Tibial artery (tissue), 4 donors: ENCODE measurements around the gene MCOLN3.

ENCODE experiments used
- DNase-seq, 2 donors: peaks; one replicate each; pipeline ENCODE4 v3.0.0-alpha.2; 2019
- H3K27ac ChIP-seq, 2 donors: fragments of 200-600 bp; sonication (generic) in 1 of 2; 1 replicate in 1 of 2; 2 replicates in 1 of 2; pipeline ENCODE4 v1.5.1; 2018 to 2019; ENCODE audit warnings: mild to moderate bottlenecking in 1 of 2
- H3K27me3 ChIP-seq, 2 donors: fragments of 200-600 bp; sonication (generic) in 1 of 2; one replicate each; pipeline versions ENCODE4 v1.5.1 to v1.6.0; 2016 to 2019
- H3K36me3 ChIP-seq, 3 donors: fragments of 200-600 bp; sonication (generic) in 2 of 3; one replicate each; pipeline ENCODE4 v1.5.1; 2016 to 2019; ENCODE audit warnings: mild to moderate bottlenecking in 2 of 3
- H3K4me1 ChIP-seq, 4 donors: fragments of 200-600 bp; sonication (generic) in 2 of 4; 1 replicate in 3 of 4; 2 replicates in 1 of 4; pipeline ENCODE4 v1.5.1; 2016 to 2019
- H3K4me3 ChIP-seq, 2 donors: fragments of 200-600 bp; sonication (generic) in 1 of 2; 1 replicate in 1 of 2; 2 replicates in 1 of 2; pipeline ENCODE4 v1.5.1; 2018 to 2019; ENCODE audit warnings: mild to moderate bottlenecking in 2 of 2
- H3K9me3 ChIP-seq, 3 donors: fragments of 200-600 bp; sonication (generic) in 1 of 3; one replicate each; pipeline ENCODE4 v1.5.1; 2016 to 2019
- CTCF ChIP-seq, 2 experiments: fragments of 200-600 bp in 1 of 2; fragments of 450-650 bp in 1 of 2; IDR thresholded peaks; one replicate each; pipeline ENCODE4 v1.5.1; 2017 to 2019; ENCODE audit warnings: antibody characterized with exemption in 2 of 2, mild to moderate bottlenecking in 1 of 2, moderate library complexity in 1 of 2
- intact Hi-C: fragments of 100-400 bp; cut with DNase I; formaldehyde crosslinking; loops from one replicate; pipeline ENCODE4 v1.15.0; 2023; ENCODE audit warnings: low total_unique reads

Gene MCOLN3

GRCh38 chr1:85060038-85060437 is 11.7 kb upstream of the MCOLN3 start:
- no peaks in the 10 kb centered on the region for H3K36me3 ChIP-seq
- no peak overlapping the region for H3K4me3 ChIP-seq
- intact Hi-C loops, result no loop called here
- no peaks in the 10 kb centered on the region for H3K9me3 ChIP-seq
- H3K27ac ChIP-seq, result no peak overlapping the region
- H3K27me3 ChIP-seq, result no peaks in the 10 kb centered on the region
- TF ChIP-seq CTCF (IDR thresholded peaks at IDR 0.05), result no peak
- H3K4me1 ChIP-seq, result peaks cover 0 to 4% (median 2%) of the 10 kb centered on the region in 4 donors
- no peak for DNase-seq

GRCh38 chr1:85059563-85059962 is 11.3 kb upstream of the MCOLN3 start:
- TF ChIP-seq CTCF (IDR thresholded peaks at IDR 0.05), result no peak
- peaks cover 0 to 4% (median 2%) of the 10 kb centered on the region in 4 donors for H3K4me1 ChIP-seq
- H3K27ac ChIP-seq, result no peak overlapping the region
- intact Hi-C loops, result no loop called here
- H3K4me3 ChIP-seq, result no peak overlapping the region
- no peaks in the 10 kb centered on the region for H3K27me3 ChIP-seq
- no peaks in the 10 kb centered on the region for H3K36me3 ChIP-seq
- no peak for DNase-seq
- no peaks in the 10 kb centered on the region for H3K9me3 ChIP-seq

GRCh38 chr1:85058786-85059185 is 10.5 kb upstream of the MCOLN3 start:
- H3K9me3 ChIP-seq, result no peaks in the 10 kb centered on the region
- H3K4me1 ChIP-seq, result peaks cover 0 to 4% (median 2%) of the 10 kb centered on the region in 4 donors
- H3K27me3 ChIP-seq, result no peaks in the 10 kb centered on the region
- no peaks in the 10 kb centered on the region for H3K36me3 ChIP-seq
- no peak overlapping the region for H3K4me3 ChIP-seq
- intact Hi-C loops, result no loop called here
- DNase-seq, result no peak
- H3K27ac ChIP-seq, result no peak overlapping the region
- no peak for TF ChIP-seq CTCF (IDR thresholded peaks at IDR 0.05)

- intact Hi-C loops, result no loop called here
- Histone ChIP-seq H3K4me1 (peaks cover 0 to 4% (median 2%) of the 10 kb centered on the region in 4 donors), H3K36me3 (no peaks in the 10 kb centered on the region), H3K27ac (no peak overlapping the region), H3K4me3 (no peak overlapping the region), H3K9me3 (no peaks in the 10 kb centered on the region), H3K27me3 (no peaks in the 10 kb centered on the region)
- no peak for TF ChIP-seq CTCF (IDR thresholded peaks at IDR 0.05)
- DNase-seq, result no peak
Measured at GRCh38 chr1:85058311-85058710, 10.0 kb upstream of the MCOLN3 start.

- Histone ChIP-seq H3K4me1 (no peaks in the 10 kb centered on the region), H3K36me3 (no peaks in the 10 kb centered on the region), H3K4me3 (no peak overlapping the region), H3K27ac (no peak overlapping the region), H3K27me3 (peaks cover 0 to 7% of the 10 kb centered on the region in 2 donors), H3K9me3 (no peaks in the 10 kb centered on the region)
- DNase-seq, result no peak
- intact Hi-C loops, result no loop called here
- no peak for TF ChIP-seq CTCF (IDR thresholded peaks at IDR 0.05)
Measured at GRCh38 chr1:85054664-85055063, 6.4 kb upstream of the MCOLN3 start.

GRCh38 chr1:85049735-85050166 is 1.5 kb upstream of the MCOLN3 start:
- no peak overlapping the region for H3K4me3 ChIP-seq
- no peaks in the 10 kb centered on the region for H3K36me3 ChIP-seq
- H3K27me3 ChIP-seq, result peaks cover 4 to 35% of the 10 kb centered on the region in 2 donors
- no peak for DNase-seq
- peaks cover 0 to 15% (median 12%) of the 10 kb centered on the region in 4 donors for H3K4me1 ChIP-seq
- intact Hi-C loops, result no loop called here
- H3K9me3 ChIP-seq, result no peaks in the 10 kb centered on the region
- no peak for TF ChIP-seq CTCF (IDR thresholded peaks at IDR 0.05)
- no peak overlapping the region for H3K27ac ChIP-seq
